SK-N-SH treated with all-trans-retinoic acid at 6 μM for 48 hours (cell line): Measurements from ENCODE around the gene PPP2R3B.

Source experiments
- ATAC-seq: fragments of 200-7000 bp; cut with Tn5 transposase; 3 replicates; pipeline ENCODE4 v1.9.1; 2020; ENCODE audit warnings: mild to moderate bottlenecking, moderate library complexity
- ARNTL ChIP-seq: fragments of 450-650 bp; formaldehyde crosslinking; IDR thresholded peaks from 2 replicates; pipeline ENCODE4 v1.5.0; 2020; ENCODE audit warnings: low read depth, mild to moderate bottlenecking, moderate library complexity, borderline replicate concordance
- BACH2 ChIP-seq: fragments of 250-450 bp; sonication (Bioruptor Pico); IDR thresholded peaks from 2 replicates; pipeline ENCODE4 v1.9.0; 2021; ENCODE audit warnings: mild to moderate bottlenecking, borderline replicate concordance
- CREB5 ChIP-seq: fragments of 250-450 bp; sonication (Bioruptor Pico); IDR thresholded peaks from 2 replicates; pipeline ENCODE4 v1.5.1; 2020; ENCODE audit warnings: low read depth, mild to moderate bottlenecking, moderate library complexity
- CSDC2 ChIP-seq: fragments of 250-450 bp; sonication (Bioruptor Pico); IDR thresholded peaks from 2 replicates; pipeline ENCODE4 v1.5.0; 2020; ENCODE audit warnings: mild to moderate bottlenecking, moderate library complexity
- CSRNP3 ChIP-seq: fragments of 250-450 bp; sonication (Bioruptor Pico); IDR thresholded peaks from 2 replicates; pipeline ENCODE4 v1.5.1; 2021; ENCODE audit warnings: mild to moderate bottlenecking, moderate library complexity
- ESRRG ChIP-seq: fragments of 250-450 bp; sonication (Bioruptor Pico); IDR thresholded peaks from 2 replicates; pipeline ENCODE4 v1.6.1; 2021; ENCODE audit warnings: mild to moderate bottlenecking
- GLIS3 ChIP-seq: fragments of 250-450 bp; sonication (Bioruptor Pico); IDR thresholded peaks from 2 replicates; pipeline ENCODE4 v1.5.0; 2020; ENCODE audit warnings: mild to moderate bottlenecking, moderate library complexity
- ISL1 ChIP-seq: fragments of 250-450 bp; sonication (Bioruptor Pico); IDR thresholded peaks from 2 replicates; pipeline ENCODE4 v2.1.2; 2022; ENCODE audit warnings: mild to moderate bottlenecking, moderate library complexity
- OSR1 ChIP-seq: fragments of 250-450 bp; sonication (Bioruptor Pico); IDR thresholded peaks from 2 replicates; pipeline ENCODE4 v1.8.0; 2022; ENCODE audit warnings: moderate library complexity, mild to moderate bottlenecking, inconsistent platforms
- POU6F1 ChIP-seq: fragments of 250-450 bp; sonication (Bioruptor Pico); IDR thresholded peaks from 2 replicates; pipeline ENCODE4 v1.8.0; 2021; ENCODE audit warnings: low read depth, mild to moderate bottlenecking, moderate library complexity, borderline replicate concordance
- PPARA ChIP-seq: fragments of 250-450 bp; sonication (Bioruptor Pico); IDR thresholded peaks from 2 replicates; pipeline ENCODE4 v1.5.0; 2020; ENCODE audit warnings: mild to moderate bottlenecking, borderline replicate concordance
- RARB ChIP-seq: fragments of 250-450 bp; sonication (Bioruptor Pico); IDR thresholded peaks from 2 replicates; pipeline ENCODE4 v1.8.0; 2021; ENCODE audit warnings: mild to moderate bottlenecking, moderate library complexity
- SNAI2 ChIP-seq: fragments of 250-450 bp; sonication (Bioruptor Pico); IDR thresholded peaks from 2 replicates; pipeline ENCODE4 v1.5.0; 2020; ENCODE audit warnings: mild to moderate bottlenecking, moderate library complexity
- TCF4 ChIP-seq: fragments of 250-450 bp; sonication (Bioruptor Pico); IDR thresholded peaks from 2 replicates; pipeline ENCODE4 v1.8.0; 2021; ENCODE audit warnings: mild to moderate bottlenecking, moderate library complexity, borderline replicate concordance
- TOX ChIP-seq: fragments of 250-450 bp; sonication (Bioruptor Pico); IDR thresholded peaks from 2 replicates; pipeline ENCODE4 v1.8.0; 2021; ENCODE audit warnings: mild to moderate bottlenecking, moderate library complexity, borderline replicate concordance
- TSHZ2 ChIP-seq: fragments of 250-450 bp; sonication (Bioruptor Pico); IDR thresholded peaks from 2 replicates; pipeline ENCODE4 v1.5.0; 2020; ENCODE audit warnings: mild to moderate bottlenecking, moderate library complexity
- ZC3H10 ChIP-seq: fragments of 250-450 bp; sonication (Bioruptor Pico); IDR thresholded peaks from 2 replicates; pipeline ENCODE4 v1.5.1; 2021; ENCODE audit warnings: mild to moderate bottlenecking, moderate library complexity
- ZFP30 ChIP-seq: fragments of 450-650 bp; formaldehyde crosslinking; IDR thresholded peaks from 2 replicates; pipeline ENCODE4 v1.5.0; 2022; ENCODE audit warnings: mild to moderate bottlenecking, moderate library complexity
- ZNF565 ChIP-seq: fragments of 450-650 bp; formaldehyde crosslinking; conservative IDR thresholded peaks from 2 replicates; pipeline ENCODE4 v1.5.0; 2020; ENCODE audit warnings: low read depth, mild to moderate bottlenecking, moderate library complexity
- ZNF70 ChIP-seq: fragments of 450-650 bp; formaldehyde crosslinking; IDR thresholded peaks from 2 replicates; pipeline ENCODE4 v1.5.0; 2020; ENCODE audit warnings: mild to moderate bottlenecking, moderate library complexity

The PPP2R3B gene

GRCh38 chrX:292900-293897 lies 93.5 kb downstream of the PPP2R3B start:
- TF ChIP-seq RARB (no peak), ESRRG (CRISPR knock-in tag) (no peak), BACH2 (no peak), OSR1 (CRISPR knock-in tag) (no peak), ZFP30 (CRISPR knock-in tag) (no peak), TCF4 (CRISPR knock-in tag) (no peak), GLIS3 (no peak), PPARA (CRISPR knock-in tag) (no peak), CSDC2 (no peak)
- no peak for ATAC-seq

GRCh38 chrX:291411-291901 lies 95.3 kb downstream of the PPP2R3B start:
- no peak for ATAC-seq
- TF ChIP-seq ISL1 (CRISPR knock-in tag), result no peak
- TF ChIP-seq CSRNP3 (CRISPR knock-in tag), result no peak
- TF ChIP-seq TCF4 (CRISPR knock-in tag), result no peak
- TF ChIP-seq BACH2, result no peak
- no peak for TF ChIP-seq POU6F1 (CRISPR knock-in tag)
- TF ChIP-seq CREB5 (CRISPR knock-in tag), result no peak
- no peak for TF ChIP-seq ZFP30 (CRISPR knock-in tag)
- no peak for TF ChIP-seq GLIS3
- TF ChIP-seq PPARA (CRISPR knock-in tag), result no peak
- no peak for TF ChIP-seq SNAI2

GRCh38 chrX:290476-291166 lies 96.1 kb downstream of the PPP2R3B start:
- TF ChIP-seq PPARA (CRISPR knock-in tag), result no peak
- no peak for TF ChIP-seq ZNF70 (CRISPR knock-in tag)
- TF ChIP-seq ZNF565, result no peak
- TF ChIP-seq ZC3H10 (CRISPR knock-in tag), result no peak
- TF ChIP-seq TOX, result no peak
- TF ChIP-seq GLIS3, result no peak
- TF ChIP-seq CREB5 (CRISPR knock-in tag), result no peak
- no peak for TF ChIP-seq BACH2
- no peak for TF ChIP-seq CSRNP3 (CRISPR knock-in tag)
- no peak for TF ChIP-seq ARNTL (CRISPR knock-in tag)
- TF ChIP-seq ZFP30 (CRISPR knock-in tag), result no peak
- no peak for TF ChIP-seq CSDC2
- no peak for TF ChIP-seq SNAI2
- TF ChIP-seq OSR1 (CRISPR knock-in tag), result no peak
- no peak for TF ChIP-seq ESRRG (CRISPR knock-in tag)
- no peak for TF ChIP-seq TSHZ2 (CRISPR knock-in tag)
- no peak for TF ChIP-seq RARB
- TF ChIP-seq, all 23 proteins: peak for 0
- ATAC-seq, result no peak
